ENCODE measurements around the gene RRBP1.

The RRBP1 gene

DNA sequence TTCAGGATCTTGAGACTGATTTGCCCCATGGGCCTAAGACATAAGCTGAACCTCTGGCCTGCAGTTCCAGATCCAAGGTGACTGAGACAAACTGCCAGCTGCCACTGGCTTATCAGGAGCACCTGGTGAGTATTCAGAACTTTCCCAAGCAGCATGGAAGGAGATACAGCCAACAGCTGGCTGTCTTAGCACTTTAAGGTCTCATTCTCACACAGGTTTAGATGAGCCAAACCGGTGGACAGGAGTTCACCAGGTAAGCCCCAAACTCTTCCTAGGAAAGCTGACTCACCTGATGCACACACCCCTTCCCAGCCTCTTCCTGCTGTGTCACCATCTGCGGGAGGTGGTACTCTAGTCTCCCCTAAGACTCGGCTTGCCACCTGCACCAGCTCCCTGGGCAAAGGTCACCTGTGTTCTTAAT lies 17.9 kb upstream of the RRBP1 start, which contains the start of gene BANF2:
Gene BANF2, plus strand, starts transcription at position 36 of the 421 bp plus-strand sequence. CDS start 25,060 bp downstream, outside the sequence.
- Histone ChIP-seq H3K4me3 (replicated peaks; ENCODE audit: insufficient read depth, low read length) (no peak within 1 kb of the TSS), H3K27me3 (ENCODE audit: insufficient read depth, poor library complexity, severe bottlenecking) (no peaks in the 10 kb centered on the region), H3K27ac (replicated peaks) (no peak within 1 kb of the TSS)
- DNase-seq (ENCODE audit: low read depth in 1 of 2, low spot score in 1 of 2) = no peak
- no peak for TF ChIP-seq GABPA (IDR thresholded peaks at IDR 0.05; ENCODE audit: low read depth)
- TF ChIP-seq SPI1 (IDR thresholded peaks at IDR 0.05; ENCODE audit: borderline replicate concordance, low read depth) = no peak
- TF ChIP-seq, protein P1, sequence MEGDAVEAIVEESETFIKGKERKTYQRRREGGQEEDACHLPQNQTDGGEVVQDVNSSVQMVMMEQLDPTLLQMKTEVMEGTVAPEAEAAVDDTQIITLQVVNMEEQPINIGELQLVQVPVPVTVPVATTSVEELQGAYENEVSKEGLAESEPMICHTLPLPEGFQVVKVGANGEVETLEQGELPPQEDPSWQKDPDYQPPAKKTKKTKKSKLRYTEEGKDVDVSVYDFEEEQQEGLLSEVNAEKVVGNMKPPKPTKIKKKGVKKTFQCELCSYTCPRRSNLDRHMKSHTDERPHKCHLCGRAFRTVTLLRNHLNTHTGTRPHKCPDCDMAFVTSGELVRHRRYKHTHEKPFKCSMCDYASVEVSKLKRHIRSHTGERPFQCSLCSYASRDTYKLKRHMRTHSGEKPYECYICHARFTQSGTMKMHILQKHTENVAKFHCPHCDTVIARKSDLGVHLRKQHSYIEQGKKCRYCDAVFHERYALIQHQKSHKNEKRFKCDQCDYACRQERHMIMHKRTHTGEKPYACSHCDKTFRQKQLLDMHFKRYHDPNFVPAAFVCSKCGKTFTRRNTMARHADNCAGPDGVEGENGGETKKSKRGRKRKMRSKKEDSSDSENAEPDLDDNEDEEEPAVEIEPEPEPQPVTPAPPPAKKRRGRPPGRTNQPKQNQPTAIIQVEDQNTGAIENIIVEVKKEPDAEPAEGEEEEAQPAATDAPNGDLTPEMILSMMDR (IDR thresholded peaks at IDR 0.05; ENCODE audit: insufficient read depth, low read length) = no peak
- TF ChIP-seq, protein P2, sequence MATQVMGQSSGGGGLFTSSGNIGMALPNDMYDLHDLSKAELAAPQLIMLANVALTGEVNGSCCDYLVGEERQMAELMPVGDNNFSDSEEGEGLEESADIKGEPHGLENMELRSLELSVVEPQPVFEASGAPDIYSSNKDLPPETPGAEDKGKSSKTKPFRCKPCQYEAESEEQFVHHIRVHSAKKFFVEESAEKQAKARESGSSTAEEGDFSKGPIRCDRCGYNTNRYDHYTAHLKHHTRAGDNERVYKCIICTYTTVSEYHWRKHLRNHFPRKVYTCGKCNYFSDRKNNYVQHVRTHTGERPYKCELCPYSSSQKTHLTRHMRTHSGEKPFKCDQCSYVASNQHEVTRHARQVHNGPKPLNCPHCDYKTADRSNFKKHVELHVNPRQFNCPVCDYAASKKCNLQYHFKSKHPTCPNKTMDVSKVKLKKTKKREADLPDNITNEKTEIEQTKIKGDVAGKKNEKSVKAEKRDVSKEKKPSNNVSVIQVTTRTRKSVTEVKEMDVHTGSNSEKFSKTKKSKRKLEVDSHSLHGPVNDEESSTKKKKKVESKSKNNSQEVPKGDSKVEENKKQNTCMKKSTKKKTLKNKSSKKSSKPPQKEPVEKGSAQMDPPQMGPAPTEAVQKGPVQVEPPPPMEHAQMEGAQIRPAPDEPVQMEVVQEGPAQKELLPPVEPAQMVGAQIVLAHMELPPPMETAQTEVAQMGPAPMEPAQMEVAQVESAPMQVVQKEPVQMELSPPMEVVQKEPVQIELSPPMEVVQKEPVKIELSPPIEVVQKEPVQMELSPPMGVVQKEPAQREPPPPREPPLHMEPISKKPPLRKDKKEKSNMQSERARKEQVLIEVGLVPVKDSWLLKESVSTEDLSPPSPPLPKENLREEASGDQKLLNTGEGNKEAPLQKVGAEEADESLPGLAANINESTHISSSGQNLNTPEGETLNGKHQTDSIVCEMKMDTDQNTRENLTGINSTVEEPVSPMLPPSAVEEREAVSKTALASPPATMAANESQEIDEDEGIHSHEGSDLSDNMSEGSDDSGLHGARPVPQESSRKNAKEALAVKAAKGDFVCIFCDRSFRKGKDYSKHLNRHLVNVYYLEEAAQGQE (IDR thresholded peaks at IDR 0.05; ENCODE audit: insufficient replicate concordance, low read depth) = no peak
- no peak for TF ChIP-seq POLR2AphosphoS5 (IDR thresholded peaks at IDR 0.05; ENCODE audit: low read depth)

DNA sequence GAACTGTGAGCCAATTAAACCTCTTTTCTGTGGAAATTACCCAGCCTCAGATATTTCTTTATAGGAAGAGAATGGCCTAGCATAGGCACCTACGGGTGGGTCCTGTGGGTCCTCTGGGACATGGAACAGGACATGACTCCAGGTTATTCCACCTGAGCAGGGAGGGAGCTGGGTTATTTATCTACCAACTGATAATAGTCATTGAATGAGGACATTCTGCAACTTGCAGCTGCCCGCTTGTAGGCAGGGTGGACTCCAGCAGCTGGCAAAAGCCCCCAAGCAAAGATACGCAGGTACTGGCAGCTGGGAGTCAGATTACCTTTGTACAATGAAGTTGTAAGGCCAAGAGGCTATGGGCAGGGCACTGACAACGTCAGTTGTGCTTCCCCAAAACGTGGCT lies 16.3 kb upstream of the RRBP1 start:
- Histone ChIP-seq H3K27me3 (ENCODE audit: insufficient read depth, poor library complexity, severe bottlenecking) (no peaks in the 10 kb centered on the region), H3K4me3 (replicated peaks; ENCODE audit: insufficient read depth, low read length) (no peak overlapping the region), H3K27ac (replicated peaks) (no peak overlapping the region)
- TF ChIP-seq, protein P1 (IDR thresholded peaks at IDR 0.05; ENCODE audit: insufficient read depth, low read length) = no peak
- TF ChIP-seq POLR2AphosphoS5 (IDR thresholded peaks at IDR 0.05; ENCODE audit: low read depth) = no peak
- TF ChIP-seq, protein P2 (IDR thresholded peaks at IDR 0.05; ENCODE audit: insufficient replicate concordance, low read depth) = no peak
- TF ChIP-seq SPI1 (IDR thresholded peaks at IDR 0.05; ENCODE audit: borderline replicate concordance, low read depth) = no peak
- no peak for TF ChIP-seq GABPA (IDR thresholded peaks at IDR 0.05; ENCODE audit: low read depth)
- DNase-seq (ENCODE audit: low read depth in 1 of 2, low spot score in 1 of 2) = no peak

DNA sequence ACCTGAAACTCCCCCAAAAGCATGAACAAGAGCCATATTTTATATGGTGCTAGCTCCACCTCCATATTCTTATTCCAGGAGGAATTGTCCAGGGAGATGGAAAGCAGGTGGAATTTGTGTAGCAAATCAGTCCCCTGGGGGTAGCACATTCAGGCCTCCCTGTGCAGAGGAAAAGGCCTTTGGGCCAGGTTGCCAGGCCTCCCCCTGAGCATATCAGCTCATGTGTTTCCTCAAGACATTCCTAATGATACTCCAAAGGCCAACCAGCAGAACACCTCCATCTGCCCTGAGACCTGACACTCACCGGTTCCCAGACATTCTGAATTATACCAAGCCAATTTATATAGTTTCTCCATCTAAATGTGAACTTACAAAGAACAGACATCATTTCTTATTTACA lies 15.1 kb upstream of the RRBP1 start:
- DNase-seq (ENCODE audit: low read depth in 1 of 2, low spot score in 1 of 2) = no peak
- Histone ChIP-seq H3K27ac (replicated peaks) (no peak overlapping the region), H3K27me3 (ENCODE audit: insufficient read depth, poor library complexity, severe bottlenecking) (no peaks in the 10 kb centered on the region), H3K4me3 (replicated peaks; ENCODE audit: insufficient read depth, low read length) (no peak overlapping the region)
- TF ChIP-seq GABPA (IDR thresholded peaks at IDR 0.05; ENCODE audit: low read depth) (no peak), SPI1 (IDR thresholded peaks at IDR 0.05; ENCODE audit: borderline replicate concordance, low read depth) (no peak), POLR2AphosphoS5 (IDR thresholded peaks at IDR 0.05; ENCODE audit: low read depth) (no peak)
- TF ChIP-seq, protein P2 (IDR thresholded peaks at IDR 0.05; ENCODE audit: insufficient replicate concordance, low read depth) = no peak
- TF ChIP-seq, protein P1 (IDR thresholded peaks at IDR 0.05; ENCODE audit: insufficient read depth, low read length) = no peak

Data from HL-60 (cell line).